ENCODE measurements around the gene ADAMTS8.

The ADAMTS8 gene

GRCh38 chr11:130462931-130463330, 34.5 kb upstream of the ADAMTS8 start:
- TF ChIP-seq, protein P1, sequence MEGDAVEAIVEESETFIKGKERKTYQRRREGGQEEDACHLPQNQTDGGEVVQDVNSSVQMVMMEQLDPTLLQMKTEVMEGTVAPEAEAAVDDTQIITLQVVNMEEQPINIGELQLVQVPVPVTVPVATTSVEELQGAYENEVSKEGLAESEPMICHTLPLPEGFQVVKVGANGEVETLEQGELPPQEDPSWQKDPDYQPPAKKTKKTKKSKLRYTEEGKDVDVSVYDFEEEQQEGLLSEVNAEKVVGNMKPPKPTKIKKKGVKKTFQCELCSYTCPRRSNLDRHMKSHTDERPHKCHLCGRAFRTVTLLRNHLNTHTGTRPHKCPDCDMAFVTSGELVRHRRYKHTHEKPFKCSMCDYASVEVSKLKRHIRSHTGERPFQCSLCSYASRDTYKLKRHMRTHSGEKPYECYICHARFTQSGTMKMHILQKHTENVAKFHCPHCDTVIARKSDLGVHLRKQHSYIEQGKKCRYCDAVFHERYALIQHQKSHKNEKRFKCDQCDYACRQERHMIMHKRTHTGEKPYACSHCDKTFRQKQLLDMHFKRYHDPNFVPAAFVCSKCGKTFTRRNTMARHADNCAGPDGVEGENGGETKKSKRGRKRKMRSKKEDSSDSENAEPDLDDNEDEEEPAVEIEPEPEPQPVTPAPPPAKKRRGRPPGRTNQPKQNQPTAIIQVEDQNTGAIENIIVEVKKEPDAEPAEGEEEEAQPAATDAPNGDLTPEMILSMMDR (IDR thresholded peaks at IDR 0.05; ENCODE audit: insufficient read depth, low read length, poor library complexity, severe bottlenecking) = no peak
- no peaks in the 10 kb centered on the region for H3K27me3 ChIP-seq (replicated peaks; ENCODE audit: control insufficient read depth, insufficient read depth, low read length)

GRCh38 chr11:130462101-130462885, 33.9 kb upstream of the ADAMTS8 start:
- TF ChIP-seq, protein P1 (IDR thresholded peaks at IDR 0.05; ENCODE audit: insufficient read depth, low read length, poor library complexity, severe bottlenecking) = no peak
- DNase-seq (ENCODE audit: extremely low read depth, insufficient read length) = no peak
- H3K4me3 ChIP-seq (replicated peaks; ENCODE audit: low read depth, low read length) = no peak overlapping the region
- H3K36me3 ChIP-seq (ENCODE audit: control insufficient read depth, insufficient read depth, low read length) = no peaks in the 10 kb centered on the region
- H3K27me3 ChIP-seq (replicated peaks; ENCODE audit: control insufficient read depth, insufficient read depth, low read length) = no peaks in the 10 kb centered on the region

More at GRCh38 chr11:130462931-130463330, 34.5 kb upstream of the ADAMTS8 start:
- Histone ChIP-seq H3K36me3 (ENCODE audit: control insufficient read depth, insufficient read depth, low read length) (no peaks in the 10 kb centered on the region), H3K4me3 (replicated peaks; ENCODE audit: low read depth, low read length) (no peak overlapping the region)
- DNase-seq (ENCODE audit: extremely low read depth, insufficient read length) = no peak

DNA sequence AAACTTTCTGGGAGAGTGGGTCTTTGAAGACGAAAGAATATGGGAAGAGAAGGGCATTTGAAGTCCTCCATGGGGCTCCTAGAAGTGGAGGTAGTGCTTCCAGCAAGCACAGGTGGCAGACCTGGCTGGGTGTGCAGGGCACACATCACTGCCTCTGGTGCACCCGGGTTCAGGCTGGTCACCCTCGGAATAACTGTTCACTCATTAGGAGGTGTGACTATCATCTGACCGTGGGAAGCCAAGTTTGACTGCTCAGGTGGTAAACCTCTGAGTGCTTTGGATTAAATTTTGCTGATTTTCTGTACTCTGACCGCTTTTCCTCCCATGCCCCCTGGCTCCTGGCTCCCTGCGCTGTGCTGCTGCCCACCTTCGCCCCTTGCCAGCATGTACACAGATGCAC, 31.1 kb upstream of the ADAMTS8 start:
- Histone ChIP-seq H3K27me3 (replicated peaks; ENCODE audit: control insufficient read depth, insufficient read depth, low read length) (no peaks in the 10 kb centered on the region), H3K36me3 (ENCODE audit: control insufficient read depth, insufficient read depth, low read length) (no peaks in the 10 kb centered on the region), H3K4me3 (replicated peaks; ENCODE audit: low read depth, low read length) (no peak overlapping the region)
- DNase-seq (ENCODE audit: extremely low read depth, insufficient read length) = no peak
- TF ChIP-seq, protein P1 (IDR thresholded peaks at IDR 0.05; ENCODE audit: insufficient read depth, low read length, poor library complexity, severe bottlenecking) = no peak

GRCh38 chr11:130458410-130458729, 30.0 kb upstream of the ADAMTS8 start:
- TF ChIP-seq, protein P1 (IDR thresholded peaks at IDR 0.05; ENCODE audit: insufficient read depth, low read length, poor library complexity, severe bottlenecking) = no peak
- Histone ChIP-seq H3K4me3 (replicated peaks; ENCODE audit: low read depth, low read length) (no peak overlapping the region), H3K36me3 (ENCODE audit: control insufficient read depth, insufficient read depth, low read length) (no peaks in the 10 kb centered on the region), H3K27me3 (replicated peaks; ENCODE audit: control insufficient read depth, insufficient read depth, low read length) (no peaks in the 10 kb centered on the region)
- no peak for DNase-seq (ENCODE audit: extremely low read depth, insufficient read length)

DNA sequence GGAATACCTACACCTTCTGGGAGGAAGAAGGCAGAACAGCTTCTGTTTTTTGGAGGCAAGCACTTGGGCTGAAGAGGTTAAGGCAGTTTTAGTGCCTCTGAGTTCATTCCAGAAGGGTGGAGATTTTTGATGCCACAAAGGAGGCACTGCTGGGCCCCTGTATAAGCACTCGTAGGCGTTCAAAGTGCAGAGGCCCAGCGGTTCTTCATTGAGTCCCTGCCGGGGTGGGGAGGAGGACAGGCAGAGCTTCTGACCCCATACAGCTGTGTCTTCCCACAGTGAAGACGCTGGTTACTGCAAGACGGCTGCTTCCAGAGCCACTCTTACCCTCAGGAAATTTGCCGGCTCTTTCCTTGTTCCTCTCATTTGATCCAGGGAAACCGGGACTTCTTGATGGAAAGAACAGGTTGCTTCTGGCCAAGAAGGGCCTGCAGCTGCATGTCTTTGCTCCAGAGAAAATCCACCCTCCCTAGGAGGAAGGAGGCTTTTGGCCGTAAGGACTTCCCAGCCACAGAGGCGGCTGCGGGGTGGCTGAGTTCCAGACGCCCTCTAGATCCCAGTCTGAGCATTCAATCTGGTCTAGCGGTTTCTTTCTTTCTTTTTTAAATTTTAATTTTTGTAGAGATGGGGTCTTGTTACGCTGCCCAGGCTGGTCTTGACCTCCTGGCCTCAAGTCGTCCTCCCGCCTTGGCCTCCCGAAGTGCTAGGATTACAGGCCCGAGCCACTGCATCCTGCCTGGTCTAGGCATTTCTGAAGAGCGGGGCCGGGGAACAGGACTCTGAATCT, 29.4 kb upstream of the ADAMTS8 start:
- no peak for DNase-seq (ENCODE audit: extremely low read depth, insufficient read length)
- no peaks in the 10 kb centered on the region; the same call in 1 of the 2 replicates for H3K27me3 ChIP-seq (replicated peaks; ENCODE audit: control insufficient read depth, insufficient read depth, low read length)
- H3K4me3 ChIP-seq (replicated peaks; ENCODE audit: low read depth, low read length) = no peak overlapping the region
- no peaks in the 10 kb centered on the region for H3K36me3 ChIP-seq (ENCODE audit: control insufficient read depth, insufficient read depth, low read length)
- TF ChIP-seq, protein P1 (IDR thresholded peaks at IDR 0.05; ENCODE audit: insufficient read depth, low read length, poor library complexity, severe bottlenecking) = no peak
